SJSA1 (cell line): ENCODE measurements around the gene AMOTL1. TPM values are rescaled to one million over a fixed set of nuclear protein-coding genes. Genes with fewer than 3 reads are reported as not detected.
"Not testable (repeated sequence)": the region's sequence is repeated elsewhere in the genome, so short reads cannot be mapped to it uniquely, and the experiment has no call there.

Source experiments
- DNase-seq, 2 experiments: peaks; one replicate each; pipeline ENCODE4 v3.0.0-alpha.2; 2015 to 2020; ENCODE audit warnings: low spot score in 2 of 2, low read depth in 1 of 2
- H3K27ac ChIP-seq: fragments of 250-450 bp; sonication (Bioruptor Pico); 2 replicates; pipeline ENCODE4 v1.5.1; 2020; ENCODE audit warnings: mild to moderate bottlenecking, moderate library complexity
- H3K27me3 ChIP-seq: fragments of 250-450 bp; sonication (Bioruptor Pico); replicated peaks from 2 replicates; pipeline ENCODE4 v1.5.1; 2020; ENCODE audit warnings: mild to moderate bottlenecking, moderate library complexity
- H3K36me3 ChIP-seq: fragments of 250-450 bp; sonication (Bioruptor Pico); 2 replicates; pipeline ENCODE4 v1.5.1; 2020; ENCODE audit warnings: mild to moderate bottlenecking
- H3K4me1 ChIP-seq: fragments of 250-450 bp; sonication (Bioruptor Pico); replicated peaks from 2 replicates; pipeline ENCODE4 v1.6.1; 2021; ENCODE audit warnings: mild to moderate bottlenecking
- H3K4me3 ChIP-seq: fragments of 250-450 bp; sonication (Bioruptor Pico); 2 replicates; pipeline ENCODE4 v1.5.1; 2020; ENCODE audit warnings: mild to moderate bottlenecking
- H3K9me3 ChIP-seq: fragments of 250-450 bp; sonication (Bioruptor Pico); replicated peaks from 2 replicates; pipeline ENCODE4 v1.5.1; 2020; ENCODE audit warnings: mild to moderate bottlenecking
- total RNA-seq: library from RNA; depleted of rRNA; stranded (reverse); fragments of >200 nt; shearing (Covaris generic); gene quantifications from 2 replicates; pipeline ENCODE4 v1.2.3, GENCODE V29; 2014

Gene AMOTL1
- total RNA-seq, 1 experiment from 2014 or later, result 14.8 TPM

DNA sequence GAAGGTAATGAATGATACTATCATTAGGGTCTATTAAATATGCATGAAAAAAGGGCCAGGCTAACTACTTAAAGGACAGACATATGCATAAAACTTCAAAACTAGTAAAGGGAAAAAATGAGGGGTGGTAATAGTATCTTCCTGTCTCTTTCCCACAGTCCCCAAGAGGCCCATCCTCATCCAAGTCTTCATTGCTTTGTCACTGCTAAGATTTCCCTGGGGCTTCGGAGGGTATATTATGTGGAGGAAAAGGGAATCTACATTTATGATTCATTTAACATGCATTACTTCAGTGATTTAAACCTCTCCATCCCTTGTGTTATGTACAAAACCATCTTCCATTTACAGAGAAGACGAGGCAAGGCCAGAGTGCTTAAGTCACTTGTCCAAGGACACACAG is 139.1 kb downstream of the AMOTL1 start:
- Histone ChIP-seq H3K4me1 (no peaks in the 10 kb centered on the region), H3K27me3 (no peaks in the 10 kb centered on the region), H3K4me3 (no peak overlapping the region), H3K36me3 (no peaks in the 10 kb centered on the region), H3K27ac (no peak overlapping the region), H3K9me3 (no peaks in the 10 kb centered on the region)
- DNase-seq, result no peak

DNA sequence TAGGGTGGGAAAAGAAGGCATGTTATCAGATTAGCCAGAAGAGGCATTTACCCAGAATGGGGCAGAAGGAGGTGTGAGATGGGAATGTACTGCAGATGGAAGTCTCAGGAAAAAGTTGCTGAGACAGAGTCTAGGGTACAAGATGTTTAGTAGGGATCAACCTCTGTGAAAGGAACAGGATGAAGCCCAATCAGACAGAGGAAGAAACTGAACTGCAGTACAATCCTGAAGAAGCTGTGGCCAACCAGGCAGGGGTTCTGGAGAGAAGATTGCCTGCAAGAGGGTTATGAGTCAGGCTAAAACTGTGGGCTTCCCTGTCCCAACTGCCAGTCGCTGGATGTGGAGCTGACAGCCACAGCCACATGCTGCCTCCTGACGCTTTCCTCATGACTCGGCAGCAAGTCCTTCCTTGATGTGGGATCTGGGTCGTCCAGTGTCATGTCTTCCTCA is 141.2 kb downstream of the AMOTL1 start:
- Histone ChIP-seq H3K4me3 (no peak overlapping the region), H3K36me3 (no peaks in the 10 kb centered on the region), H3K27ac (no peak overlapping the region), H3K9me3 (no peaks in the 10 kb centered on the region), H3K4me1 (no peaks in the 10 kb centered on the region), H3K27me3 (no peaks in the 10 kb centered on the region)
- DNase-seq, result no peak

DNA sequence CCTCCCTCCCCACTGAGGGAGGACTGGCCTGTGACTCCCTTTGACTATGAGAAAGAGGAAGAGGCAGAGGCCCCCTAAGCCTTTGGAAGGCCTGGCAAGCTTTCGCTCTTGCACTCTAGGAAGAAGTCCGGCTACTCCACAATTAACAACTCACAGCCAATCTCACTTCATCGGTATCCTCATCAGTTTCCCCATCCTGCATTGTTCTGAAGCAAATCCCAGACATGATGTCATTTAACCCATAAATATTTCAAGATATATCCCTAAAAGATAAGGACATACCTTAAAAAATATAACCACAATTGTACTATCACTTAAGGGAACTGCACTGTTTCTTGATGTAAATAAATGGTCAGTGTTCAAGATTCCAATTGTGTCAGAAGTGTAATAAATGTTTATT is 142.1 kb downstream of the AMOTL1 start:
- DNase-seq, result no peak
- H3K36me3 ChIP-seq, result no peaks in the 10 kb centered on the region
- no peaks in the 10 kb centered on the region for H3K27me3 ChIP-seq
- no peak overlapping the region for H3K27ac ChIP-seq
- no peak overlapping the region for H3K4me3 ChIP-seq
- H3K4me1 ChIP-seq, result no peaks in the 10 kb centered on the region
- no peaks in the 10 kb centered on the region for H3K9me3 ChIP-seq

- Histone ChIP-seq H3K4me1 (no peaks in the 10 kb centered on the region), H3K36me3 (no peaks in the 10 kb centered on the region), H3K9me3 (no peaks in the 10 kb centered on the region), H3K27me3 (no peaks in the 10 kb centered on the region), H3K4me3 (no peak overlapping the region), H3K27ac (no peak overlapping the region)
- no peak for DNase-seq
These were observed 142.6 kb downstream of the AMOTL1 start for GRCh38 chr11:94910779-94911178.

DNA sequence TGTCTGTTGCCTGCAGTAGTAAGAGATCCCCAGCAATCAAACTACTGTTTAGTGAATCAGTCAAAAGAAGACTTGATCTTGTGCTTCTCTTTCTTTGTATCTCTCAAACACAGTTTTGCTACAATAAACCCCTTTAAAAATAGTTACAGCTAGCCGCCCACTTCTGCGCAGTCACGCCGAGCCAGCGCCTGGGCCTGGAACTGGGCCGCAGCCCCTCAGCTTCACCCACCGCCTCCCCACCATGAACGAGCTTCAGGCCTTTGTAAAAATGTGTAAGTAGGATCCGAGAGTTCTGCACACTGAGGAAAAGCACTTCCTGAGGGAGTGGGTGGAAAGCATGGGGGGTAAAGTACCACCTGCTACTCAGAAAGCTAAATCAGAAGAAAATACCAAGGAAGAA is 144.7 kb downstream of the AMOTL1 start:
- no peaks in the 10 kb centered on the region for H3K9me3 ChIP-seq
- DNase-seq, result no peak

DNA sequence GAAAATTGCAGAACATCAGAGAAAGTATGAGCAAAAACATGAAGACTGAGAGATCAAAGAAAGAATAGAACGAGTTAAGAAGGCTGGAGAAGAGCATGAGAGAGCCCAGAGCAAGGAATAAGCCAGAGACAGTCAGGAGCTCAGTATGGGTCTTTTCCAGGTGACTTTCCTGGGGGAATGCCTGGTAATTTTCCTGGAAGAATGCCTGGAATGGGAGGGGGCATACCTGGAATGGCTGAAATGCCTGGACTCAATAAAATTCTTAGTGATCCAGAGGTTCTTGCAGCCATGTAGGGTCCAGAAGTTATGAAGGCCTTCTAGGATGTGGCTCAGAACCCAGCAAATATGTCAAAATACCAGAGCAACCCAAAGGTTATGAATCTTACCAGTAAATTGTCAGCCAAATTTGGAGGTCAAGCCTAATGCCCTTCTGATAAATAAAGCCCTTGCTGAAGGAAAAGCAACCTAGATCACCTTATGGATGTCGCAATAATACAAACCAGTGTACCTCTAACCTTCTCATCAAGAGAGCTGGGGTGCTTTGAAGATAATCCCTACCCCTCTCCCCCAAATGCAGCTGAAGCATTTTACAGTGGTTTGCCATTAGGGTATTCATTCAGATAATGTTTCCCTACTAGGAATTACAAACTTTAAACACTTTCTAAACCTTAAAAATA is 145.7 kb downstream of the AMOTL1 start:
- H3K9me3 ChIP-seq, H3K36me3 ChIP-seq, H3K4me3 ChIP-seq, H3K27ac ChIP-seq, DNase-seq, H3K4me1 ChIP-seq, H3K27me3 ChIP-seq: not testable (repeated sequence)

More for the DNA sequence above, 144.7 kb downstream of the AMOTL1 start:
- H3K27ac ChIP-seq, result no peak overlapping the region
- H3K4me1 ChIP-seq, result no peaks in the 10 kb centered on the region
- H3K4me3 ChIP-seq, result no peak overlapping the region
- no peaks in the 10 kb centered on the region for H3K27me3 ChIP-seq
- H3K36me3 ChIP-seq, result no peaks in the 10 kb centered on the region

DNA sequence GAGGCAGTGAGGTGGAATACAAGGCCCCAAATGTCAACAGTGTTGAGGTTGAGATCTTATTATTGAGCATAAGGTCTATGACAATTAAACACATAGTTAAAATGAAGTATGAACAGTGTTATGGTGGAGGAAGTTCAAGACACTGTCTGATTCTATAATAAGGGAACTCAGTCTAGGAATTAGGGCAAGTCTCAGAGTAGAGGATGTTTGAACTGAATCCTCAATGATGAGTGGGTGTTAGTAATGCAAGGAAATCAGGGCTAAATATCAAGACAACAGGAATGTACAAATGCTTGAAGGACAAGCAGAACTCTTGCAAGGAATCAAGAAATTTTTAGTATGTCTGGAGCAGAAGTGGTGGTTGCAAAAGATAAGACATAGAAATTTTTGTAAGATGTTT is 152.2 kb downstream of the AMOTL1 start:
- Histone ChIP-seq H3K27ac (no peak overlapping the region), H3K9me3 (no peaks in the 10 kb centered on the region), H3K4me3 (no peak overlapping the region), H3K4me1 (no peaks in the 10 kb centered on the region), H3K36me3 (no peaks in the 10 kb centered on the region), H3K27me3 (no peaks in the 10 kb centered on the region)
- DNase-seq, result no peak

DNA sequence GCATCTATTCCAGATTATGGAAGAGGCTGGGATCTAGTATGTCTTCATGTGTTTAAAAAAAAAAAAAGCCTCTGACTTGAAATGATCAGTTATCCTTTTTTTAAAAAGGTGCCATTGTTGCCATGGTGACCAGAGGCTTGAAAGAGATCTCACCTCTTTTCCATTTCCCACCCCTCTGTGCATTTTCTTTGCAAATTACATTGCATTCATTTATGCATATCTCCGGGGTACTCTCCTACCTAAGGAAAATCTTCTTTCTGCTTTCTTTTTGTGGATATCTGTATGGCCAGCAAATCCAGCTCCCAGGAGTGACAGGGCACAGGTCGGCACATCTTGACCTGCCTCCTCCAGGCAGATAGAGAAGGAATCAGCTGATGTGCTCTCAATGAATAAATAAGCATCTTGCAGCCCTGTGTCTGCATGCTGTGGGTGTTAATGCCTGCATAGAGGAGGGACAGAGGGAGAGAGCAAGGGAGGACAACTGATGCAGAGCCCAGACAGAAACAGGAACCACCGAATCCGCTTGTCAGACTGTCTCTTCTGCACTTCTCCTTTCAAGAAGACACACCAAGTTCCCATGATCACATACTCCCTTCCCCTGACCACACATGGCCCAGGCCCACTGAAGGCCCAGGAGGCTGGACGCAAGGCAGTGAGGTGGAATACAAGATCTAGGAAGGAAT is 154.3 kb downstream of the AMOTL1 start:
- Histone ChIP-seq H3K4me3 (no peak overlapping the region), H3K4me1 (peaks cover 10% of the 10 kb centered on the region), H3K36me3 (no peaks in the 10 kb centered on the region), H3K27me3 (no peaks in the 10 kb centered on the region), H3K9me3 (no peaks in the 10 kb centered on the region), H3K27ac (no peak overlapping the region)
- DNase-seq, result no peak

DNA sequence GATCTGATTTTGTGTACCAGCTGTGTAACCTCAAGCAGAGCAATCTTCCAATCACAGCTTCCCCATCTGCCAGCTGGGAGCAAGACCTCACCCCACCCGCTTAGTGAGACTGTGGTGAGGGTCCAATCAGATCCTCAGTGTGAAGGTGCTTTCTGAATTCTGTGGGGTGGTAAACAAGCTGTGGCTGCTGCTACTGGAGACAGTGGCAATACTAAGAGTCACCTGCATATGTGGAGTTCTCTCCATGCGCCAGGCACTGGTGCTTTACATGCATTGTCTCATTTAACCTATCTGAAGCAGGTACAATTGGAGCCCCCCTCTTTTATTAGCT is 154.8 kb downstream of the AMOTL1 start:
- Histone ChIP-seq H3K36me3 (no peaks in the 10 kb centered on the region), H3K9me3 (no peaks in the 10 kb centered on the region), H3K27ac (no peak overlapping the region), H3K27me3 (no peaks in the 10 kb centered on the region), H3K4me3 (no peak overlapping the region), H3K4me1 (peaks cover 10% of the 10 kb centered on the region)
- DNase-seq, result no peak

DNA sequence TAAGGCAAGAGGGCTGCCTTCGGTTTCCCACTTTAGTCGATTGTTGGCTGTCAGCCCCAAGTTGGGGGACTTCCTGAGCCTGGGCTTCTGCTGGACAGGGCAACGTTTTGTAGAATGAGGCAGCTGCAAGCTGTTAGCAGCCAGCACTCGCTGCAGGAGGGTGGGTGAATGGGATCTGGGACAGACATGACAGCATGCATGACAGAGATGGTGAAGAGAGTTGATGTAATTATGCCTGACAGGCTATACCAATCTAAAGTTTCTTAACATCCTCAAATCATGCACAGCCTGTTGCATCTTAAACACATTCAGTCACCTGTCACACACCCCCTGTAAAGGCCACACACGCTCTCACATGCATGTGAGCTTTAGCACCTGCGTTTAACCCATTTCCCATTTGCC is 156.0 kb downstream of the AMOTL1 start:
- H3K36me3 ChIP-seq, result no peaks in the 10 kb centered on the region
- H3K27me3 ChIP-seq, result no peaks in the 10 kb centered on the region
- H3K9me3 ChIP-seq, result no peaks in the 10 kb centered on the region
- H3K4me3 ChIP-seq, result no peak overlapping the region
- no peak for DNase-seq
- no peak overlapping the region for H3K27ac ChIP-seq
- peaks cover 10% of the 10 kb centered on the region for H3K4me1 ChIP-seq

- no peaks in the 10 kb centered on the region for H3K9me3 ChIP-seq
- no peaks in the 10 kb centered on the region for H3K27me3 ChIP-seq
- no peak overlapping the region for H3K4me3 ChIP-seq
- H3K36me3 ChIP-seq, result no peaks in the 10 kb centered on the region
- no peak overlapping the region for H3K27ac ChIP-seq
- H3K4me1 ChIP-seq, result peaks cover 10% of the 10 kb centered on the region
- no peak for DNase-seq
These were observed 156.5 kb downstream of the AMOTL1 start for GRCh38 chr11:94924612-94925011.

DNA sequence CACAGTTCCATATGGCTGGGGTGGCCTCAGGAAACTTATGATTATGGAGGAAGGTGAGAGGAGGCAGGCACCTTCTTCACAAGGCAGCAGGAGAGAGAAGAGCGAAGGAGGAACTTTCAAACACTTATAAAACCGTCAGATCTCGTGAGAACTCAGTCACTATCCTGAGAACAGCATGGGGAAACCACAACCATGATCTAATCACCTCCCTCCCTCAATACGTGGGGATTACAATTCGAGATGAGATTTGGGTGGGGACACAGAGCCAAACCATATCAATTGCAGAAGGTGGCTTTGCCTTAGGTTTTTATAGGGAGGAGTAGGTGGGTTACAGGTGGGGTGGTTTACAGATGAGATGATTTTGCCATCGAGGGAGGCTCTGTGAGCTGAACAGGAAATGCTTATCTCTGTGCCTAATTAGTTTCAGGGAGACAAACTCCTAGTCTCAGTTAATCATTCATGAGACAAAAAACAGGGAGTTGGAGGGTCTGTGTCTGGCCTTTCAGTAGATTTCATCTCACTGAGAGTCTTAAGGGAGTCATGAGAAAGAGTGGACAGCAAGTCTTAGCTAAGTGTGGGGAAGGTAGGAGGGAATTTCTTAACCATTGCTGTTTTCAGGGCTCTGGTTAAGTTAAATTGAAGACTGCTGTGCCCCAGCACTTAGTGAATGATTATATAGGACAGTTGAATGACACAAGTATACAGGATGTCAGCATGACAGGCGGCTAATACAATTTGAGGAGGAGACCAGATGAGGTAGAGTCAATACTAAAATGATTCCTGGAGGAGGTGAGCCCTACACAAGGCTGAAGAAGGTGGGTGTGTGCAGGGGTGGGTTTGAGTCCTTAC is 157.5 kb downstream of the AMOTL1 start:
- Histone ChIP-seq H3K4me1 (peaks cover 10% of the 10 kb centered on the region), H3K9me3 (no peaks in the 10 kb centered on the region), H3K27me3 (no peaks in the 10 kb centered on the region), H3K36me3 (no peaks in the 10 kb centered on the region), H3K4me3 (no peak overlapping the region), H3K27ac (no peak overlapping the region)
- DNase-seq, result no peak

- no peak for DNase-seq
- H3K27me3 ChIP-seq, result no peaks in the 10 kb centered on the region
- no peak overlapping the region for H3K27ac ChIP-seq
These were observed 158.1 kb downstream of the AMOTL1 start for GRCh38 chr11:94926271-94926625.

More at GRCh38 chr11:94926271-94926625, 158.1 kb downstream of the AMOTL1 start:
- no peak overlapping the region for H3K4me3 ChIP-seq
- H3K9me3 ChIP-seq, result no peaks in the 10 kb centered on the region
- H3K36me3 ChIP-seq, result no peaks in the 10 kb centered on the region
- H3K4me1 ChIP-seq, result peaks cover 10% of the 10 kb centered on the region
